CD8-positive, alpha-beta memory T cell (primary cell): ENCODE results near the gene CCDC92B. TPM values are rescaled to one million over a fixed set of nuclear protein-coding genes. Genes with fewer than 3 reads are reported as not detected.
A peak's percentile ranks its signal among the peaks of the same experiment; 100 is the strongest.

Experiments used
- CTCF ChIA-PET: fragments of 350-600 bp; sonication (Branson Sonifier 250); formaldehyde crosslinking; loops from one replicate; lab custom pipeline; 2021; ENCODE audit warnings: antibody characterized with exemption; lab: Charles Lee
- POLR2A ChIA-PET: fragments of 350-600 bp; sonication (Branson Sonifier 250); formaldehyde crosslinking; loops from one replicate; lab custom pipeline; 2021; ENCODE audit warnings: antibody characterized with exemption; lab: Charles Lee
- DNase-seq, 5 donors: peaks; one replicate each; pipeline versions ENCODE4 v3.0.0 to v3.0.0-alpha.2; 2020 to 2022; ENCODE audit warnings: mixed read lengths in 1 of 5
- H3K27ac ChIP-seq: one replicate; pipeline ENCODE4 v1.7.0; 2013; ENCODE audit warnings: low read depth, mild to moderate bottlenecking, low read length, moderate library complexity
- H3K27me3 ChIP-seq: 2 replicates; pipeline ENCODE4 v1.7.0; 2013; ENCODE audit warnings: low read length, mild to moderate bottlenecking; ENCODE audit not compliant: insufficient read depth, poor library complexity, severe bottlenecking
- H3K36me3 ChIP-seq: 2 replicates; pipeline ENCODE4 v1.7.0; 2013; ENCODE audit warnings: mild to moderate bottlenecking, low read length, moderate library complexity; ENCODE audit not compliant: insufficient read depth
- H3K4me1 ChIP-seq: 2 replicates; pipeline ENCODE4 v1.7.0; 2013; ENCODE audit warnings: mild to moderate bottlenecking, low read length, moderate library complexity; ENCODE audit not compliant: insufficient read depth
- H3K4me3 ChIP-seq: 2 replicates; pipeline ENCODE4 v1.7.0; 2013; ENCODE audit warnings: mild to moderate bottlenecking, low read length
- H3K9me3 ChIP-seq: 2 replicates; pipeline ENCODE4 v1.7.0; 2013; ENCODE audit warnings: mild to moderate bottlenecking, low read length
- H3K27ac Mint-ChIP-seq, 8 donors: one replicate each; pipeline ENCODE4 v1.8.0; 2020 to 2021; ENCODE audit warnings: mixed read lengths in 8 of 8, mild to moderate bottlenecking in 6 of 8, inconsistent platforms in 3 of 8, moderate library complexity in 3 of 8
- H3K27me3 Mint-ChIP-seq, 2 donors: one replicate each; pipeline ENCODE4 v1.8.0; 2020 to 2021; ENCODE audit warnings: mixed read lengths in 2 of 2, mild to moderate bottlenecking in 1 of 2, moderate library complexity in 1 of 2
- H3K36me3 Mint-ChIP-seq, 3 donors: one replicate each; pipeline ENCODE4 v1.8.0; 2020 to 2021; ENCODE audit warnings: mixed read lengths in 3 of 3, inconsistent platforms in 1 of 3, mild to moderate bottlenecking in 1 of 3
- H3K4me1 Mint-ChIP-seq, 3 donors: one replicate each; pipeline ENCODE4 v1.8.0; 2020 to 2021; ENCODE audit warnings: mixed read lengths in 3 of 3, inconsistent platforms in 1 of 3, mild to moderate bottlenecking in 1 of 3
- H3K4me3 Mint-ChIP-seq, 7 donors: one replicate each; pipeline ENCODE4 v1.8.0; 2020 to 2021; ENCODE audit warnings: mixed read lengths in 7 of 7, mild to moderate bottlenecking in 6 of 7, moderate library complexity in 4 of 7, inconsistent platforms in 2 of 7
- H3K9me3 Mint-ChIP-seq, 5 donors: one replicate each; pipeline ENCODE4 v1.8.0; 2020 to 2022; ENCODE audit warnings: mixed read lengths in 5 of 5, mild to moderate bottlenecking in 3 of 5, moderate library complexity in 2 of 5, inconsistent platforms in 1 of 5
- polyA plus RNA-seq: library from polyadenylated mRNA; unstranded; fragments of 300-500 nt; fragmentation: Illumina TruSeq; gene quantifications from one replicate; pipeline ENCODE4 v1.2.3, GENCODE V29; 2021
- total RNA-seq, 2 experiments: library from RNA; stranded (reverse); gene quantifications; one replicate each; pipeline ENCODE4 v1.2.3, GENCODE V29; 2021

CCDC92B gene
- total and polyA plus RNA-seq, 3 experiments from 2014 or later, result 0.07 TPM; not detected in 2

- Mint-ChIP-seq H3K27me3 (peaks cover 3 to 9% of the 10 kb centered on the region in 2 donors), H3K36me3 (no peaks in the 10 kb centered on the region), H3K9me3 (peaks cover 0 to 2% (median 0%) of the 10 kb centered on the region in 5 donors), H3K27ac (no peak overlapping the region), H3K4me1 (no peaks in the 10 kb centered on the region), H3K4me3 (no peak overlapping the region)
- ChIA-PET CTCF (no interaction called here), POLR2A (no interaction called here)
- Histone ChIP-seq H3K4me1 (no peaks in the 10 kb centered on the region), H3K27ac (no peak overlapping the region), H3K36me3 (no peaks in the 10 kb centered on the region), H3K4me3 (no peak overlapping the region), H3K27me3 (no peaks in the 10 kb centered on the region), H3K9me3 (no peaks in the 10 kb centered on the region)
- DNase-seq, result no peak
These were observed 29.6 kb downstream of the CCDC92B start for GRCh38 chr17:2719861-2720260.

GRCh38 chr17:2718150-2718938, 31.1 kb downstream of the CCDC92B start:
- Mint-ChIP-seq H3K27ac (no peak overlapping the region), H3K9me3 (peaks cover 0 to 2% (median 0%) of the 10 kb centered on the region in 5 donors), H3K36me3 (no peaks in the 10 kb centered on the region), H3K27me3 (peaks cover under 1 to 5% of the 10 kb centered on the region in 2 donors), H3K4me3 (no peak overlapping the region), H3K4me1 (no peaks in the 10 kb centered on the region)
- DNase-seq, result no peak
- no peaks in the 10 kb centered on the region for H3K4me1 ChIP-seq
- ChIA-PET CTCF (no interaction called here), POLR2A (no interaction called here)
- no peak overlapping the region for H3K27ac ChIP-seq
- H3K36me3 ChIP-seq, result no peaks in the 10 kb centered on the region
- no peaks in the 10 kb centered on the region for H3K27me3 ChIP-seq
- H3K9me3 ChIP-seq, result no peaks in the 10 kb centered on the region
- no peak overlapping the region for H3K4me3 ChIP-seq

GRCh38 chr17:2716649-2717048, 32.8 kb downstream of the CCDC92B start:
- Histone ChIP-seq H3K27me3 (no peaks in the 10 kb centered on the region), H3K4me1 (peaks cover 7% of the 10 kb centered on the region), H3K4me3 (no peak overlapping the region), H3K27ac (no peak overlapping the region), H3K9me3 (no peaks in the 10 kb centered on the region), H3K36me3 (no peaks in the 10 kb centered on the region)
- ChIA-PET POLR2A (no interaction called here), CTCF (no interaction called here)
- H3K27me3 Mint-ChIP-seq, result no peaks in the 10 kb centered on the region
- no peak for DNase-seq
- no peaks in the 10 kb centered on the region for H3K36me3 Mint-ChIP-seq
- no peak overlapping the region for H3K4me3 Mint-ChIP-seq
- no peak overlapping the region for H3K27ac Mint-ChIP-seq
- H3K4me1 Mint-ChIP-seq, result peaks cover 7 to 9% (median 8%) of the 10 kb centered on the region in 3 donors
- H3K9me3 Mint-ChIP-seq, result no peaks in the 10 kb centered on the region

GRCh38 chr17:2713881-2714280, 35.6 kb downstream of the CCDC92B start:
- H3K9me3 Mint-ChIP-seq, result no peaks in the 10 kb centered on the region
- no peaks in the 10 kb centered on the region for H3K27me3 Mint-ChIP-seq

GRCh38 chr17:2712300-2713043, 37.0 kb downstream of the CCDC92B start:
- Mint-ChIP-seq H3K4me3 (peak overlapping the region; percentile 79 to 92 (median 83)), H3K4me1 (peaks cover 30 to 38% (median 36%) of the 10 kb centered on the region in 3 donors), H3K9me3 (no peaks in the 10 kb centered on the region), H3K36me3 (peaks cover 0 to 3% (median 0%) of the 10 kb centered on the region in 3 donors), H3K27ac (peak overlapping the region in 5 of 8 donors; percentile 47 to 75 (median 68)), H3K27me3 (no peaks in the 10 kb centered on the region)
- peaks cover 29% of the 10 kb centered on the region for H3K4me1 ChIP-seq
- H3K4me3 ChIP-seq, result peak overlapping the region; percentile 94
- POLR2A ChIA-PET, result no interaction called here
- H3K36me3 ChIP-seq, result no peaks in the 10 kb centered on the region
- H3K27ac ChIP-seq, result peak overlapping the region; percentile 64
- CTCF ChIA-PET, result no interaction called here
- H3K27me3 ChIP-seq, result no peaks in the 10 kb centered on the region
- DNase-seq, result no peak
- H3K9me3 ChIP-seq, result no peaks in the 10 kb centered on the region

More at GRCh38 chr17:2713881-2714280, 35.6 kb downstream of the CCDC92B start:
- Histone ChIP-seq H3K27ac (no peak overlapping the region), H3K9me3 (no peaks in the 10 kb centered on the region), H3K36me3 (no peaks in the 10 kb centered on the region), H3K4me3 (no peak overlapping the region), H3K27me3 (no peaks in the 10 kb centered on the region), H3K4me1 (peaks cover 28% of the 10 kb centered on the region)
- Mint-ChIP-seq H3K27ac (peak overlapping the region in 1 of 8 donors; percentile 68), H3K4me3 (peak overlapping the region in 2 of 7 donors; percentile 46 to 77), H3K36me3 (peaks cover 0 to 3% (median 0%) of the 10 kb centered on the region in 3 donors), H3K4me1 (peaks cover 24 to 30% (median 28%) of the 10 kb centered on the region in 3 donors)
- no peak for DNase-seq
- ChIA-PET POLR2A (no interaction called here), CTCF (interaction anchor here (1.5 kb wide), 1 partner anchor 72 kb away, joined by 3 read pairs; no protein-coding TSS in a partner anchor)

GRCh38 chr17:2711608-2712299, 37.7 kb downstream of the CCDC92B start, which contains the start of gene CLUH:
CLUH (minus strand) TSS chr17:2711764; CDS start chr17:2711661, 103 bp downstream.
- no peaks in the 10 kb centered on the region for H3K27me3 Mint-ChIP-seq
- peak; percentile 92 to 96 (median 93) for DNase-seq
- H3K9me3 Mint-ChIP-seq, result no peaks in the 10 kb centered on the region
- peak within 1 kb of the TSS; percentile 72 to 98 (median 86) for H3K27ac Mint-ChIP-seq
- POLR2A ChIA-PET, result interaction anchor here (1.1 kb wide), 1 partner anchor 19 kb away, joined by 8 read pairs; no protein-coding TSS in a partner anchor
- CTCF ChIA-PET, result no interaction called here
- Histone ChIP-seq H3K27me3 (no peaks in the 10 kb centered on the region), H3K36me3 (no peaks in the 10 kb centered on the region), H3K27ac (peak within 1 kb of the TSS; percentile 64), H3K9me3 (no peaks in the 10 kb centered on the region), H3K4me1 (peaks cover 29% of the 10 kb centered on the region), H3K4me3 (peak within 1 kb of the TSS; percentile 94)
- peaks cover 0 to 3% (median 0%) of the 10 kb centered on the region in 3 donors for H3K36me3 Mint-ChIP-seq
- peak within 1 kb of the TSS; percentile 87 to 95 (median 89) for H3K4me3 Mint-ChIP-seq
- H3K4me1 Mint-ChIP-seq, result peaks cover 30 to 38% (median 36%) of the 10 kb centered on the region in 3 donors

- peak overlapping the region; percentile 84 for H3K4me3 ChIP-seq
- Mint-ChIP-seq H3K9me3 (no peaks in the 10 kb centered on the region), H3K36me3 (peaks cover 0 to 3% (median 0%) of the 10 kb centered on the region in 3 donors), H3K27ac (peak overlapping the region in 7 of 8 donors; percentile 78 to 98 (median 88)), H3K27me3 (no peaks in the 10 kb centered on the region), H3K4me1 (peaks cover 36 to 43% (median 36%) of the 10 kb centered on the region in 3 donors), H3K4me3 (peak overlapping the region; percentile 87 to 95 (median 89))
- H3K4me1 ChIP-seq, result peaks cover 29% of the 10 kb centered on the region
- no peaks in the 10 kb centered on the region for H3K27me3 ChIP-seq
- peak in 4 of 5 donors; percentile 10 to 39 (median 33) for DNase-seq
- POLR2A ChIA-PET, result interaction anchor here (1.1 kb wide), 1 partner anchor 18 kb away, joined by 8 read pairs; no protein-coding TSS in a partner anchor
- CTCF ChIA-PET, result interaction anchor here (1.1 kb wide), 1 partner anchor 104 kb away, joined by 3 read pairs; no protein-coding TSS in a partner anchor
- peak overlapping the region; percentile 48 for H3K27ac ChIP-seq
- no peaks in the 10 kb centered on the region for H3K36me3 ChIP-seq
- no peaks in the 10 kb centered on the region for H3K9me3 ChIP-seq
These were observed 38.4 kb downstream of the CCDC92B start for GRCh38 chr17:2710803-2711607.
